Gastroesophageal sphincter (tissue), 4 donors: ENCODE data around the gene GRHL1. TPM values are rescaled to one million over a fixed set of nuclear protein-coding genes. Genes with fewer than 3 reads are reported as not detected.

ENCODE experiments used
- ATAC-seq: fragments of 150-250 bp; one replicate; pipeline ENCODE4 v1.9.1; 2016; ENCODE audit warnings: mild to moderate bottlenecking, moderate library complexity
- H3K27ac ChIP-seq, 4 donors: fragments of 200-600 bp; sonication (generic) in 3 of 4; 1 replicate in 3 of 4; 2 replicates in 1 of 4; pipeline ENCODE4 v1.5.1; 2016 to 2019
- H3K27me3 ChIP-seq: fragments of 200-600 bp; sonication (generic); one replicate; pipeline ENCODE4 v1.5.1; 2019
- H3K36me3 ChIP-seq, 2 donors: fragments of 200-600 bp; sonication (generic); one replicate each; pipeline ENCODE4 v1.5.1; 2019; ENCODE audit warnings: control low read depth in 1 of 2
- H3K4me1 ChIP-seq, 3 donors: fragments of 200-600 bp; sonication (generic); 1 replicate in 2 of 3; 2 replicates in 1 of 3; pipeline ENCODE4 v1.5.1; 2016 to 2019; ENCODE audit warnings: control low read depth in 2 of 3
- H3K4me3 ChIP-seq, 2 donors: fragments of 200-600 bp; sonication (generic); one replicate each; pipeline ENCODE4 v1.5.1; 2019; ENCODE audit warnings: mild to moderate bottlenecking in 1 of 2, moderate library complexity in 1 of 2
- H3K9me3 ChIP-seq, 3 donors: fragments of 200-600 bp; sonication (generic); one replicate each; pipeline ENCODE4 v1.5.1; 2017 to 2019; ENCODE audit warnings: control low read depth in 2 of 3
- CTCF ChIP-seq, 4 experiments: fragments of 200-600 bp in 2 of 4; fragments of 450-650 bp in 2 of 4; sonication (generic) in 1 of 4; IDR thresholded peaks; one replicate each; pipeline ENCODE4 v1.5.1; 2017 to 2019; ENCODE audit warnings: antibody characterized with exemption in 4 of 4, mild to moderate bottlenecking in 2 of 4, moderate library complexity in 2 of 4
- EP300 ChIP-seq: sonication (generic); formaldehyde crosslinking; IDR thresholded peaks from one replicate; pipeline ENCODE4 v1.6.1; 2017; ENCODE audit warnings: antibody characterized with exemption, mild to moderate bottlenecking
- POLR2A ChIP-seq, 2 donors: fragments of 450-650 bp; IDR thresholded peaks; one replicate each; pipeline ENCODE4 v1.6.1; 2017; ENCODE audit warnings: antibody characterized with exemption in 2 of 2, mild to moderate bottlenecking in 2 of 2, moderate library complexity in 1 of 2
- POLR2AphosphoS5 ChIP-seq: sonication (generic); formaldehyde crosslinking; IDR thresholded peaks from one replicate; pipeline ENCODE4 v1.6.1; 2017; ENCODE audit warnings: antibody characterized with exemption
- WGBS, 2 donors: methylation state at CpG; one replicate each; pipeline ENCODE4 v1.1.5; 2018; ENCODE audit warnings: low coverage in 1 of 2; 5-methylcytosine and 5-hydroxymethylcytosine counted together
- total RNA-seq, 4 donors: library from RNA; depleted of rRNA; stranded (reverse); fragments of >200 nt; gene quantifications; one replicate each; pipeline ENCODE4 v1.1.0, GENCODE V29; 2016

GRHL1 gene
- total RNA-seq, 4 donors from 2014 or later = 1.3 to 6.1 (median 2.3) TPM

- 67 to 100% methylated on average over 1 to 2 of the region's 10 CpGs for WGBS, 2 donors
- Histone ChIP-seq H3K4me3 (no peak overlapping the region), H3K27ac (no peak overlapping the region), H3K27me3 (no peaks in the 10 kb centered on the region), H3K36me3 (no peaks in the 10 kb centered on the region), H3K9me3 (no peaks in the 10 kb centered on the region), H3K4me1 (peaks cover 0 to 12% (median 0%) of the 10 kb centered on the region in 3 donors)
- no peak for TF ChIP-seq POLR2A (IDR thresholded peaks at IDR 0.05)
- peak in 1 of 4 experiments; percentile 18 for TF ChIP-seq CTCF (IDR thresholded peaks at IDR 0.05)
- ATAC-seq = no peak
Measured at GRCh38 chr2:10022966-10023662, 71.6 kb downstream of the GRHL1 start.

- H3K4me1 ChIP-seq = peaks cover 0 to 28% (median 23%) of the 10 kb centered on the region in 3 donors
- H3K36me3 ChIP-seq = no peaks in the 10 kb centered on the region
- no peak for ATAC-seq
- whole genome bisulfite sequencing, 2 donors = 89 to 94% methylated on average over 3 to 5 of the region's 8 CpGs
- no peak for TF ChIP-seq CTCF (IDR thresholded peaks at IDR 0.05)
- no peak for TF ChIP-seq POLR2A (IDR thresholded peaks at IDR 0.05)
- no peak for TF ChIP-seq POLR2AphosphoS5
- TF ChIP-seq EP300 = no peak
- H3K27ac ChIP-seq = peak overlapping the region in 1 of 4 donors; percentile 71
- H3K27me3 ChIP-seq = no peaks in the 10 kb centered on the region
- no peak overlapping the region for H3K4me3 ChIP-seq
- H3K9me3 ChIP-seq = no peaks in the 10 kb centered on the region
Measured at GRCh38 chr2:10026940-10027569, 75.6 kb downstream of the GRHL1 start.

- no peak overlapping the region for H3K4me3 ChIP-seq
Measured at GRCh38 chr2:10027660-10028330, 76.3 kb downstream of the GRHL1 start.

GRCh38 chr2:10028407-10028987 lies 77.0 kb downstream of the GRHL1 start:
- ATAC-seq = no peak
- H3K27me3 ChIP-seq = no peaks in the 10 kb centered on the region
- WGBS, 2 donors = 54 to 100% methylated on average over 2 to 3 of the region's 16 CpGs
- no peak overlapping the region for H3K4me3 ChIP-seq
- H3K36me3 ChIP-seq = no peaks in the 10 kb centered on the region
- peak overlapping the region in 3 of 4 donors; percentile 57 to 77 (median 71) for H3K27ac ChIP-seq
- H3K4me1 ChIP-seq = peaks cover 0 to 28% (median 23%) of the 10 kb centered on the region in 3 donors
- H3K9me3 ChIP-seq = no peaks in the 10 kb centered on the region
- TF ChIP-seq CTCF (IDR thresholded peaks at IDR 0.05) (no peak), EP300 (no peak), POLR2A (IDR thresholded peaks at IDR 0.05) (no peak)

More at GRCh38 chr2:10027660-10028330, 76.3 kb downstream of the GRHL1 start:
- H3K36me3 ChIP-seq = no peaks in the 10 kb centered on the region
- 83% methylated on average over 2 of the region's 16 CpGs; no CpG with 5 or more reads in 1 of the 2 donors for WGBS, 2 donors
- no peaks in the 10 kb centered on the region for H3K9me3 ChIP-seq
- TF ChIP-seq CTCF (IDR thresholded peaks at IDR 0.05) (no peak), POLR2A (IDR thresholded peaks at IDR 0.05) (no peak), POLR2AphosphoS5 (no peak), EP300 (no peak)
- peak; percentile 11 for ATAC-seq
- peak overlapping the region in 3 of 4 donors; percentile 57 to 77 (median 71) for H3K27ac ChIP-seq
- H3K27me3 ChIP-seq = no peaks in the 10 kb centered on the region
- peaks cover 0 to 28% (median 23%) of the 10 kb centered on the region in 3 donors for H3K4me1 ChIP-seq
